ENCODE results near the gene FER. TPM values are rescaled to one million over a fixed set of nuclear protein-coding genes. Genes with fewer than 3 reads are reported as not detected.

The FER gene
- polyA plus RNA-seq, 1 donor from 2014 or later: 8.5 TPM

DNA sequence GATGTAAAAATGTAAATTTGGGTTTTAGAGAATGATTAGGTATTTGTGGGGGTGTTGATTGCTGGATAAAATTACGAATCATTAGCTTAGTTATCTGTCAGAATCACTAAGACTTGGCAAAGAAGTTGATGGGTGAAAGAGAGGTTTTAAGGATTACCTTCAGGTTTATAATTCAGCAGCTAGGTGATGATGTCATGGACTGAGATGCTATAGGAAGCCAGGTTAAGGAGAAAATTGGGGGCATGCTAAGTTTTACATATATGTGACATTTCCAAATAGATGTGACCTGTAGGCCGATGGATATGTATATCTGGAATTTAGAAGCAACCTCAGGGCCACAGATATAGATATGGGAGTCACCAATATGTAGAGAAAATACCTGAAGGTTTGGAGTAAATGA, 228.0 kb downstream of the FER start:
- Histone ChIP-seq H4K20me1 (ENCODE audit: insufficient read depth) (no peaks in the 10 kb centered on the region), H3K79me2 (replicated peaks; ENCODE audit: insufficient read depth, low read length) (no peaks in the 10 kb centered on the region), H3K9me2 (ENCODE audit: insufficient read depth, low read length) (no peaks in the 10 kb centered on the region), H3K27me3 (ENCODE audit: insufficient read depth, low read depth, low read length) (no peaks in the 10 kb centered on the region), H3K36me3 (ENCODE audit: insufficient read depth, low read length) (no peaks in the 10 kb centered on the region), H3K9ac (ENCODE audit: low read length) (no peak overlapping the region), H3K27ac (ENCODE audit: low read length) (no peak overlapping the region), H3K9me3 (ENCODE audit: low read length) (no peaks in the 10 kb centered on the region), H3K4me3 (ENCODE audit: low read length) (no peak overlapping the region), H2AFZ (ENCODE audit: low read depth, low read length) (no peak overlapping the region), H3F3A (ENCODE audit: insufficient read depth, low read length, poor library complexity, severe bottlenecking) (no peaks in the 10 kb centered on the region), H3K4me2 (ENCODE audit: low read length) (no peak overlapping the region)
- TF ChIP-seq EZH2 (IDR thresholded peaks at IDR 0.05; ENCODE audit: borderline replicate concordance, insufficient read depth, low read length, poor library complexity, severe bottlenecking) (no peak), RAD21 (conservative IDR thresholded peaks at IDR 0.05) (no peak), SMC3 (conservative IDR thresholded peaks at IDR 0.05; ENCODE audit: poor library complexity) (no peak), POLR2AphosphoS5 (IDR thresholded peaks at IDR 0.05) (no peak), TAF1 (IDR thresholded peaks at IDR 0.05; ENCODE audit: low read depth) (no peak), EP300 (conservative IDR thresholded peaks at IDR 0.05; ENCODE audit: poor library complexity, severe bottlenecking) (no peak), MXI1 (conservative IDR thresholded peaks at IDR 0.05; ENCODE audit: poor library complexity, severe bottlenecking) (no peak)
- TF ChIP-seq, protein P1, sequence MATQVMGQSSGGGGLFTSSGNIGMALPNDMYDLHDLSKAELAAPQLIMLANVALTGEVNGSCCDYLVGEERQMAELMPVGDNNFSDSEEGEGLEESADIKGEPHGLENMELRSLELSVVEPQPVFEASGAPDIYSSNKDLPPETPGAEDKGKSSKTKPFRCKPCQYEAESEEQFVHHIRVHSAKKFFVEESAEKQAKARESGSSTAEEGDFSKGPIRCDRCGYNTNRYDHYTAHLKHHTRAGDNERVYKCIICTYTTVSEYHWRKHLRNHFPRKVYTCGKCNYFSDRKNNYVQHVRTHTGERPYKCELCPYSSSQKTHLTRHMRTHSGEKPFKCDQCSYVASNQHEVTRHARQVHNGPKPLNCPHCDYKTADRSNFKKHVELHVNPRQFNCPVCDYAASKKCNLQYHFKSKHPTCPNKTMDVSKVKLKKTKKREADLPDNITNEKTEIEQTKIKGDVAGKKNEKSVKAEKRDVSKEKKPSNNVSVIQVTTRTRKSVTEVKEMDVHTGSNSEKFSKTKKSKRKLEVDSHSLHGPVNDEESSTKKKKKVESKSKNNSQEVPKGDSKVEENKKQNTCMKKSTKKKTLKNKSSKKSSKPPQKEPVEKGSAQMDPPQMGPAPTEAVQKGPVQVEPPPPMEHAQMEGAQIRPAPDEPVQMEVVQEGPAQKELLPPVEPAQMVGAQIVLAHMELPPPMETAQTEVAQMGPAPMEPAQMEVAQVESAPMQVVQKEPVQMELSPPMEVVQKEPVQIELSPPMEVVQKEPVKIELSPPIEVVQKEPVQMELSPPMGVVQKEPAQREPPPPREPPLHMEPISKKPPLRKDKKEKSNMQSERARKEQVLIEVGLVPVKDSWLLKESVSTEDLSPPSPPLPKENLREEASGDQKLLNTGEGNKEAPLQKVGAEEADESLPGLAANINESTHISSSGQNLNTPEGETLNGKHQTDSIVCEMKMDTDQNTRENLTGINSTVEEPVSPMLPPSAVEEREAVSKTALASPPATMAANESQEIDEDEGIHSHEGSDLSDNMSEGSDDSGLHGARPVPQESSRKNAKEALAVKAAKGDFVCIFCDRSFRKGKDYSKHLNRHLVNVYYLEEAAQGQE (IDR thresholded peaks at IDR 0.05; ENCODE audit: borderline replicate concordance): no peak
- TF ChIP-seq, protein P2, sequence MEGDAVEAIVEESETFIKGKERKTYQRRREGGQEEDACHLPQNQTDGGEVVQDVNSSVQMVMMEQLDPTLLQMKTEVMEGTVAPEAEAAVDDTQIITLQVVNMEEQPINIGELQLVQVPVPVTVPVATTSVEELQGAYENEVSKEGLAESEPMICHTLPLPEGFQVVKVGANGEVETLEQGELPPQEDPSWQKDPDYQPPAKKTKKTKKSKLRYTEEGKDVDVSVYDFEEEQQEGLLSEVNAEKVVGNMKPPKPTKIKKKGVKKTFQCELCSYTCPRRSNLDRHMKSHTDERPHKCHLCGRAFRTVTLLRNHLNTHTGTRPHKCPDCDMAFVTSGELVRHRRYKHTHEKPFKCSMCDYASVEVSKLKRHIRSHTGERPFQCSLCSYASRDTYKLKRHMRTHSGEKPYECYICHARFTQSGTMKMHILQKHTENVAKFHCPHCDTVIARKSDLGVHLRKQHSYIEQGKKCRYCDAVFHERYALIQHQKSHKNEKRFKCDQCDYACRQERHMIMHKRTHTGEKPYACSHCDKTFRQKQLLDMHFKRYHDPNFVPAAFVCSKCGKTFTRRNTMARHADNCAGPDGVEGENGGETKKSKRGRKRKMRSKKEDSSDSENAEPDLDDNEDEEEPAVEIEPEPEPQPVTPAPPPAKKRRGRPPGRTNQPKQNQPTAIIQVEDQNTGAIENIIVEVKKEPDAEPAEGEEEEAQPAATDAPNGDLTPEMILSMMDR (IDR thresholded peaks at IDR 0.05; ENCODE audit: poor library complexity, severe bottlenecking): no peak

DNA sequence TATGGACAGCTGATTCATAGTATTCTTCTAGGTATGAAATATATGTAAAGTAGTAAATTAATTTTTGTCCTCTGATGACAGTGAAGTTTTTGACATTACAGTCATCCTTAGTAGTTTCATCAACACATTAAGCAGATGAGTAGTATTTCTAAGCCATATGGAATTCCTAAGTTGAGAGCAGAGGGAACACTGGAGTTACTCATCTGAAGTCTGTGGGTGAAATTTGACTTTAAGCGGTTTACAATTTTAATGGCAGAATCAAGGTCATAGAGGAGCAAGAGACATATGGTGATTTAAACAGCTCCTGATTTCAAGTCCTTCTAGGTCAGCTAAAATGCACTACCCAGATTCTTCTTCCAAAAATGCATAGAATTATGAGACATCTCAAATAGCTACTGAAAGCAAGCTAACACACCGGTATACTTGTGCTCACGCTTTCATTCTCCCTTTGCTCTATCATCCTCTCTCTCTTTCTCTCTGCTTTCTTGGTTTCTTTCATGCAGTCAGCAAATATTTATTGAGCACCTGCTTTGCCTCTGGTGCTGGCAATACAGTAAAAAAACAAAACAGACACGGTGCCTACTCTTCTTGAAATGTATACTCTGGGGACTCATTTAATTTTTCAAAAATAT, 235.9 kb downstream of the FER start:
- H3K4me2 ChIP-seq (ENCODE audit: low read length): no peak overlapping the region
- H3F3A ChIP-seq (ENCODE audit: insufficient read depth, low read length, poor library complexity, severe bottlenecking): no peaks in the 10 kb centered on the region
- TF ChIP-seq, protein P1 (IDR thresholded peaks at IDR 0.05; ENCODE audit: borderline replicate concordance): no peak
- no peak for TF ChIP-seq TAF1 (IDR thresholded peaks at IDR 0.05; ENCODE audit: low read depth)
- TF ChIP-seq, protein P2 (IDR thresholded peaks at IDR 0.05; ENCODE audit: poor library complexity, severe bottlenecking): no peak
- no peak for TF ChIP-seq EP300 (conservative IDR thresholded peaks at IDR 0.05; ENCODE audit: poor library complexity, severe bottlenecking)
- no peak for TF ChIP-seq SMC3 (conservative IDR thresholded peaks at IDR 0.05; ENCODE audit: poor library complexity)
- TF ChIP-seq MXI1 (conservative IDR thresholded peaks at IDR 0.05; ENCODE audit: poor library complexity, severe bottlenecking): no peak
- no peak for TF ChIP-seq POLR2AphosphoS5 (IDR thresholded peaks at IDR 0.05)
- no peak for TF ChIP-seq EZH2 (IDR thresholded peaks at IDR 0.05; ENCODE audit: borderline replicate concordance, insufficient read depth, low read length, poor library complexity, severe bottlenecking)
- no peak for TF ChIP-seq RAD21 (conservative IDR thresholded peaks at IDR 0.05)
- no peaks in the 10 kb centered on the region for H3K9me3 ChIP-seq (ENCODE audit: low read length)
- no peak overlapping the region for H3K9ac ChIP-seq (ENCODE audit: low read length)
- H2AFZ ChIP-seq (ENCODE audit: low read depth, low read length): no peak overlapping the region
- H3K36me3 ChIP-seq (ENCODE audit: insufficient read depth, low read length): no peaks in the 10 kb centered on the region
- no peaks in the 10 kb centered on the region for H4K20me1 ChIP-seq (ENCODE audit: insufficient read depth)
- H3K27me3 ChIP-seq (ENCODE audit: insufficient read depth, low read depth, low read length): no peaks in the 10 kb centered on the region
- H3K4me3 ChIP-seq (ENCODE audit: low read length): no peak overlapping the region
- no peak overlapping the region for H3K27ac ChIP-seq (ENCODE audit: low read length)
- H3K79me2 ChIP-seq (replicated peaks; ENCODE audit: insufficient read depth, low read length): no peaks in the 10 kb centered on the region
- no peaks in the 10 kb centered on the region for H3K9me2 ChIP-seq (ENCODE audit: insufficient read depth, low read length)
